ENCODE data around the gene MARS2.

The MARS2 gene

GRCh38 chr2:197666277-197666676 lies 38.9 kb upstream of the MARS2 start:
- no peak overlapping the region for H3K4me2 ChIP-seq (ENCODE audit: low read depth, low read length, poor library complexity, severe bottlenecking)
- H3K79me2 ChIP-seq (ENCODE audit: insufficient read depth, low read length): no peaks in the 10 kb centered on the region
- H3K27me3 ChIP-seq (ENCODE audit: low read length): no peaks in the 10 kb centered on the region
- H3K9me2 ChIP-seq (replicated peaks; ENCODE audit: insufficient read depth, low read length): no peaks in the 10 kb centered on the region
- H4K20me1 ChIP-seq (ENCODE audit: low read depth, low read length): no peaks in the 10 kb centered on the region
- no peaks in the 10 kb centered on the region for H3K36me3 ChIP-seq (ENCODE audit: low read length)
- H3F3A ChIP-seq (ENCODE audit: insufficient read depth): no peaks in the 10 kb centered on the region
- no peak overlapping the region for H2AFZ ChIP-seq (ENCODE audit: low read depth, low read length, severe bottlenecking)
- TF ChIP-seq CTCF (IDR thresholded peaks at IDR 0.05; ENCODE audit: insufficient read depth, low read length, poor library complexity, severe bottlenecking): no peak
- no peak for TF ChIP-seq EZH2phosphoT487 (conservative IDR thresholded peaks at IDR 0.05; ENCODE audit: low read length)
- no peak overlapping the region for H3K9ac ChIP-seq (ENCODE audit: low read length)
- H3K27ac ChIP-seq (ENCODE audit: low read depth, low read length): no peak overlapping the region
- no peaks in the 10 kb centered on the region for H3K9me3 ChIP-seq (ENCODE audit: insufficient read depth, low read length)
- H3K4me3 ChIP-seq (ENCODE audit: insufficient read depth, low read length, poor library complexity, severe bottlenecking): no peak overlapping the region

- Histone ChIP-seq H3K9ac (ENCODE audit: low read length) (no peak overlapping the region), H3K9me2 (replicated peaks; ENCODE audit: insufficient read depth, low read length) (no peaks in the 10 kb centered on the region), H4K20me1 (ENCODE audit: low read depth, low read length) (no peaks in the 10 kb centered on the region), H3K79me2 (ENCODE audit: insufficient read depth, low read length) (no peaks in the 10 kb centered on the region), H3K4me3 (ENCODE audit: insufficient read depth, low read length, poor library complexity, severe bottlenecking) (no peak overlapping the region), H3F3A (ENCODE audit: insufficient read depth) (no peaks in the 10 kb centered on the region), H3K9me3 (ENCODE audit: insufficient read depth, low read length) (no peaks in the 10 kb centered on the region), H3K36me3 (ENCODE audit: low read length) (no peaks in the 10 kb centered on the region), H3K4me2 (ENCODE audit: low read depth, low read length, poor library complexity, severe bottlenecking) (no peak overlapping the region), H3K27me3 (ENCODE audit: low read length) (no peaks in the 10 kb centered on the region), H2AFZ (ENCODE audit: low read depth, low read length, severe bottlenecking) (no peak overlapping the region), H3K27ac (ENCODE audit: low read depth, low read length) (no peak overlapping the region)
- TF ChIP-seq CTCF (IDR thresholded peaks at IDR 0.05; ENCODE audit: insufficient read depth, low read length, poor library complexity, severe bottlenecking): no peak
Measured at GRCh38 chr2:197668296-197668695, 36.9 kb upstream of the MARS2 start.

- no peak overlapping the region for H3K4me2 ChIP-seq (ENCODE audit: low read depth, low read length, poor library complexity, severe bottlenecking)
- H4K20me1 ChIP-seq (ENCODE audit: low read depth, low read length): no peaks in the 10 kb centered on the region
- H3K79me2 ChIP-seq (ENCODE audit: insufficient read depth, low read length): no peaks in the 10 kb centered on the region
- no peaks in the 10 kb centered on the region for H3K9me3 ChIP-seq (ENCODE audit: insufficient read depth, low read length)
- no peak overlapping the region for H3K4me3 ChIP-seq (ENCODE audit: insufficient read depth, low read length, poor library complexity, severe bottlenecking)
- H3K9me2 ChIP-seq (replicated peaks; ENCODE audit: insufficient read depth, low read length): no peaks in the 10 kb centered on the region
- no peak overlapping the region for H2AFZ ChIP-seq (ENCODE audit: low read depth, low read length, severe bottlenecking)
- no peaks in the 10 kb centered on the region for H3F3A ChIP-seq (ENCODE audit: insufficient read depth)
- H3K36me3 ChIP-seq (ENCODE audit: low read length): no peaks in the 10 kb centered on the region
- H3K27me3 ChIP-seq (ENCODE audit: low read length): no peaks in the 10 kb centered on the region
- no peak overlapping the region for H3K9ac ChIP-seq (ENCODE audit: low read length)
- TF ChIP-seq CTCF (IDR thresholded peaks at IDR 0.05; ENCODE audit: insufficient read depth, low read length, poor library complexity, severe bottlenecking) (no peak), EZH2phosphoT487 (conservative IDR thresholded peaks at IDR 0.05; ENCODE audit: low read length) (no peak)
- no peak overlapping the region for H3K27ac ChIP-seq (ENCODE audit: low read depth, low read length)
Measured at GRCh38 chr2:197669077-197669476, 36.1 kb upstream of the MARS2 start.
